GM18867 (cell line): ENCODE measurements around the gene SMCP.
A peak's percentile ranks its signal among the peaks of the same experiment; 100 is the strongest.

Experiments used
- ATAC-seq: cut with Tn5 transposase; IDR thresholded peaks from one replicate; pipeline ENCODE4 v1.9.1; 2021; ENCODE audit warnings: mild to moderate bottlenecking, moderate library complexity; ENCODE audit not compliant: unreplicated experiment

Gene SMCP

GRCh38 chr1:152886085-152886484 lies 8.0 kb downstream of the SMCP start:
- ATAC-seq = no peak

- ATAC-seq = no peak
Observed at GRCh38 chr1:152886758-152887409, 8.8 kb downstream of the SMCP start.

- ATAC-seq = no peak
Observed at GRCh38 chr1:152888126-152888525, 10.0 kb downstream of the SMCP start.

- ATAC-seq = no peak
Observed at GRCh38 chr1:152899027-152899426, 20.9 kb downstream of the SMCP start.

- ATAC-seq = no peak
Observed at GRCh38 chr1:152899883-152900282, 21.8 kb downstream of the SMCP start.

GRCh38 chr1:152901631-152902030 lies 23.5 kb downstream of the SMCP start:
- ATAC-seq = no peak

- ATAC-seq = no peak
Observed at GRCh38 chr1:152902636-152903035, 24.5 kb downstream of the SMCP start.

- ATAC-seq = no peak
Observed at GRCh38 chr1:152904688-152905440, 26.7 kb downstream of the SMCP start.

GRCh38 chr1:152906023-152906565 lies 28.0 kb downstream of the SMCP start:
- no peak for ATAC-seq

GRCh38 chr1:152907686-152908601 lies 29.8 kb downstream of the SMCP start, which contains the start of gene IVL:
Gene IVL (plus strand): TSS chr1:152908546. CDS start chr1:152909798, 1,252 bp downstream.
- no peak for ATAC-seq

GRCh38 chr1:152909206-152909605 lies 31.1 kb downstream of the SMCP start:
- ATAC-seq = no peak

- no peak for ATAC-seq
Observed at GRCh38 chr1:152912471-152912870, 34.3 kb downstream of the SMCP start.

- ATAC-seq = no peak
Observed at GRCh38 chr1:152912900-152913299, 34.8 kb downstream of the SMCP start.

- ATAC-seq = no peak
Observed at GRCh38 chr1:152917794-152918193, 39.7 kb downstream of the SMCP start.

- no peak for ATAC-seq
Observed at GRCh38 chr1:152919071-152919470, 40.9 kb downstream of the SMCP start.

- peak; percentile 42 for ATAC-seq
Observed at GRCh38 chr1:152924191-152924590, 46.1 kb downstream of the SMCP start.

- ATAC-seq = peak; percentile 68
Observed at GRCh38 chr1:152926091-152926490, 48.0 kb downstream of the SMCP start.

- no peak for ATAC-seq
Observed at GRCh38 chr1:152928671-152929070, 50.5 kb downstream of the SMCP start.

GRCh38 chr1:152932170-152932811 lies 54.2 kb downstream of the SMCP start:
- ATAC-seq = no peak

- no peak for ATAC-seq
Observed at GRCh38 chr1:152933196-152933595, 55.1 kb downstream of the SMCP start.
